GM12801 (cell line): Measurements from ENCODE around the gene EDA.

Source experiments
- CTCF ChIP-seq: IDR thresholded peaks from one replicate; pipeline ENCODE4 v1.5.1; 2011; ENCODE audit warnings: control low read depth; ENCODE audit not compliant: insufficient read length; ENCODE audit errors: extremely low read depth

Gene EDA

DNA sequence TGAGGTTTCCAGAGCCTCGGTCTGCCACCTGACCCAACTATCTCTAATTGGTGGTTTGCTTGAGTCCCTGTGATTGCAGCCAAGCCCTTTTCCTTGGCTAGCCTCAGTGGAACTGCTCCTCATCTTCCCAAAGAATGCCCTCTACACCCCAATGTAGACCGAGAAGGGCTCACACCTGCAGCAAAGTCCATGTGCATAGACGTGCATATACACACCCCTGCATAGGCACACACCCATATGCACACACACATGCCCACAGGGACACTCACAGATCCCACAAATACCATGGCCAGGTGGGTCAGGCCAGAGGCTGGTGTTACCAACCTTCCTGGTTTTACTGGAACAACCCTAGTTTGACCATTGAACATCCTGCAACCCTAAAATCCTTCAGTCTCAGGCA, 433.5 kb downstream of the EDA start:
- no peak for TF ChIP-seq CTCF

GRCh38 chrX:70049925-70050324, 434.0 kb downstream of the EDA start, which contains the start of gene AWAT2:
Gene AWAT2 (minus strand): TSS chrX:70049938. CDS start chrX:70049932, 6 bp downstream.
- TF ChIP-seq CTCF = no peak

GRCh38 chrX:70052895-70053615, 437.1 kb downstream of the EDA start:
- no peak for TF ChIP-seq CTCF

GRCh38 chrX:70054391-70054790, 438.5 kb downstream of the EDA start:
- no peak for TF ChIP-seq CTCF

GRCh38 chrX:70062076-70062475, 446.2 kb downstream of the EDA start, which contains the start of gene OTUD6A:
Gene OTUD6A (plus strand): TSS chrX:70062457. CDS start chrX:70062525, 68 bp downstream.
- TF ChIP-seq CTCF = no peak

DNA sequence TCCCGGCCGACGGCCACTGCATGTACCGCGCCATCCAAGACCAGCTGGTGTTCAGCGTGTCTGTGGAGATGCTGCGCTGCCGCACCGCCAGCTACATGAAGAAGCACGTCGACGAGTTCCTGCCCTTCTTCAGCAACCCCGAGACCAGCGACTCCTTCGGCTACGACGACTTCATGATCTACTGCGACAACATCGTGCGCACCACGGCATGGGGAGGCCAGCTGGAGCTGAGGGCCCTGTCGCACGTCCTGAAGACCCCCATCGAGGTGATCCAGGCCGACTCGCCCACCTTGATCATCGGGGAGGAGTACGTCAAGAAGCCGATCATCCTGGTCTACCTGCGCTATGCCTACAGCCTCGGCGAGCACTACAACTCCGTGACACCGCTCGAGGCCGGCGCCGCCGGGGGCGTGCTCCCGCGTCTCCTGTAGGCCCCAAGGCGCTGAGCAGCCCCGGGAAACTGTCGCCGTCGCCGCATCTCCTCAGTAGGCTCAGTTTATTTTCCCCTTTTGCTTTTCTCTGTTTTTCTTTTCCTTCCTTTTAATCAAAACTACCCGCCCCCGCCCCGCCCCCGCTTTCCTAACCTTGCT, 447.1 kb downstream of the EDA start:
- no peak for TF ChIP-seq CTCF

- no peak for TF ChIP-seq CTCF
These were observed 450.7 kb downstream of the EDA start for GRCh38 chrX:70066646-70067045.
